ENCODE data around the gene SOAT2.
A peak's percentile ranks its signal among the peaks of the same experiment; 100 is the strongest.

Gene SOAT2

DNA sequence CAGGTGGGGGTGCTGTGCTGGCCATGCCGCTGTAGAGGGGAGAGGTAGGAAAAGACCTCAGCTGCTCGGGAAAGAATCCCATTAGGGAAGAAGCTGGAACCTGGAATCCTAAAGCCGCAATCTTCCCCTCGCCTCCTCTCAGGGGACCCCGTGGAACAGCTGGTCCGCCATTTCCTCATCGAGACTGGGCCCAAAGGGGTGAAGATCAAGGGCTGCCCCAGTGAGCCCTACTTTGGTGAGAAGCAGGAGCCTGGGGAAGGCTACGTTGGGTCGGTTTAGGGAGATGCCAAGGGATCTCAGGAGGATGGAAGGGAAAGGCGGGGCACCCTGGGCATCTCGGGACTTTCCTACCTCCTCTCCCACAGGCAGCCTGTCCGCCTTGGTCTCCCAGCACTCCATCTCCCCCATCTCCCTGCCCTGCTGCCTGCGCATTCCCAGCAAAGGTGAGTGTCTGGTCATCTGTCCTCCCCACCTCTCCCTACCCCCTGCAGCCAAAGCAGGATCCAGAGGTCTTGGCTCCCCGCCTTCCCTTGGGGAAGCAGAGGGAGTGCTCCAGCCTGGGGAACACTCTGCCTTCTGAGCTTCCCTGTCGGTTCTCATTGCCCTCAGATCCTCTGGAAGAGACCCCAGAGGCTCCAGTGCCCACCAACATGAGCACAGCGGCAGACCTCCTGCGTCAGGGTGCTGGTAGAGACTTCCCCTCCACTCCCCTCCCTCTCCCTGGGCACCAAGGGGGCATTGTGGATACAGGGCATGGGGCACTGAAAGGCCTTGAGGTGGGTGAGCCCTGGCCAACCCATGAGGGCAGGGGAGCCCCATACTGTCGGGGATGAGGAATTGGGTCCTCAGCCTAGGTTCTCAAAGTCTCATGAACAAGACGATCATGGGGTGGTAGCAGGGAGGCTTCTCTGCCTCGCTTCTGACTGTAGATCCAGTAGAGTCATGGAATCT lies 41.0 kb upstream of the SOAT2 start:
- H3K9me3 Mint-ChIP-seq: no peaks in the 10 kb centered on the region
- peaks cover 5% of the 10 kb centered on the region for H3K4me1 Mint-ChIP-seq
- peaks cover 7% of the 10 kb centered on the region for H3K36me3 Mint-ChIP-seq
- H3K27me3 Mint-ChIP-seq: no peaks in the 10 kb centered on the region
- no peak overlapping the region for H3K27ac Mint-ChIP-seq
- H3K4me3 Mint-ChIP-seq: no peak overlapping the region

DNA sequence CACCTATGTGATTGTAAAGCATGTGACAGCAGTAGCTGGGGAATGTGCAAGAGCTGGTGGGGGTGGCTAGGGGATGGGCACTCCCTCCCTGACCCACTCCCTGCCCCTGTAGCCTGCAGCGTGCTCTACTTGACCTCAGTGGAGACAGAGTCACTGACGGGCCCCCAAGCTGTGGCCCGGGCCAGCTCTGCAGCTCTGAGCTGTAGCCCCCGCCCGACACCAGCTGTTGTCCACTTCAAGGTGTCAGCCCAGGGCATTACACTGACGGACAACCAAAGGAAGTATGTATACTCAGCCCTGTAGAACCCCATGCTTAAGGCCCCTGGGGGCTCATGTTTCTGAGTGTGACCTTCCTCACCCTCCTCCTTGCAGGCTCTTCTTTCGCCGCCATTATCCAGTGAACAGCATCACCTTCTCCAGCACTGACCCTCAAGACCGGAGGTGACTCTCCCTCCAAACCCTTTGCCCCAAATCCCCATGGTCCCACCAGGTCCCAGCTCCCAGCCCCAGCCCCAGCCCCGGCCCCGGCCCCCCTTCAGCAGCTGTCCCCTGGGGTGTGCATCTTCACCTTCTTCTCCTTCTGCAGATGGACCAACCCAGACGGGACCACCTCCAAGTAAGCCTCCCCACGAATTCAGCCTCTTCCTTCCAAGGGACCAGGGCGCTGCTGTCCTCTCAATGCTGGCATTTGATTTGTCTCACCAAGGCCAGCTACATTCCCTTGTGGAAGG lies 40.1 kb upstream of the SOAT2 start:
- Mint-ChIP-seq H3K27ac (no peak overlapping the region), H3K36me3 (peaks cover 7% of the 10 kb centered on the region), H3K4me1 (peaks cover 5% of the 10 kb centered on the region), H3K9me3 (no peaks in the 10 kb centered on the region), H3K27me3 (no peaks in the 10 kb centered on the region), H3K4me3 (no peak overlapping the region)

DNA sequence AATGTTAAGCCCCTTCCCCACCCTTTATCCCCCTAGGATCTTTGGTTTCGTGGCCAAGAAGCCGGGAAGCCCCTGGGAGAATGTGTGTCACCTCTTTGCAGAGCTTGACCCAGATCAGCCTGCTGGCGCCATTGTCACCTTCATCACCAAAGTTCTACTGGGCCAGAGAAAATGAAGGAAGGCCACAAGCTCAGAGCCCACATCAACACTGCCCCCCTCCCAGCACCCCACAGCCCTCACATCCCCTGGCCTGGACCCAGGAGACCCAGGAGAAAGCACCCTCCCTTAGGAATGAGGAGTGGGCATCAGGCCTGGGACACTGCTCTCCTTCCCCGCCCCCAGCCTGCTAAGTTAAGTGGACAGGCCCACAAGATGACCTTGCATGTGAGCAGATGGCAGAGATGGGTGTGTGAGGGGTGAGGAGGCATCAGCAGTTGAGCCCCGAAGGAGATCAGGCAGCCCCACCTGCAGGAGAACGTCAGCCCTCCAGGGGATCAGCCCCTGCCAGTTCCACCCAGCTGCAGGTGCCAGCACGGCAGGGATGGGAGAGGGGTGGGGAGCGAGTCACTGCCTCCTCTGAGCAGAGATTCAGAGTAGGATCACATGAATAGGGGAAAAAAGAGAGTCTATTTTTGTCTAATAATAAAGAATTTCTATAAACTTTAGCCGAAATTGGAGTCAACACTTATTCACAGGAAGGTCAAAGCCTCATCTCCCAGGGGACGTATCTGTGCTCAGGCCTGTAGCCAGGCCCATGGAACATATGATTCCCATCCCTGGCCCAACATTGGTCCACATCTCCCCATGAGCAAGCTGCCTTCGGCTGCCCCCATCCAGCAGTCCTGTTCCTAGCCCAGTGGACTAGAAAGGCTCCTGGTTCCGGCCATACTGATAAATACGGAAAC lies 39.3 kb upstream of the SOAT2 start:
- H3K27me3 Mint-ChIP-seq: no peaks in the 10 kb centered on the region
- peaks cover 5% of the 10 kb centered on the region for H3K4me1 Mint-ChIP-seq
- no peak overlapping the region for H3K27ac Mint-ChIP-seq
- H3K4me3 Mint-ChIP-seq: no peak overlapping the region
- H3K36me3 Mint-ChIP-seq: peaks cover 7% of the 10 kb centered on the region
- no peaks in the 10 kb centered on the region for H3K9me3 Mint-ChIP-seq

DNA sequence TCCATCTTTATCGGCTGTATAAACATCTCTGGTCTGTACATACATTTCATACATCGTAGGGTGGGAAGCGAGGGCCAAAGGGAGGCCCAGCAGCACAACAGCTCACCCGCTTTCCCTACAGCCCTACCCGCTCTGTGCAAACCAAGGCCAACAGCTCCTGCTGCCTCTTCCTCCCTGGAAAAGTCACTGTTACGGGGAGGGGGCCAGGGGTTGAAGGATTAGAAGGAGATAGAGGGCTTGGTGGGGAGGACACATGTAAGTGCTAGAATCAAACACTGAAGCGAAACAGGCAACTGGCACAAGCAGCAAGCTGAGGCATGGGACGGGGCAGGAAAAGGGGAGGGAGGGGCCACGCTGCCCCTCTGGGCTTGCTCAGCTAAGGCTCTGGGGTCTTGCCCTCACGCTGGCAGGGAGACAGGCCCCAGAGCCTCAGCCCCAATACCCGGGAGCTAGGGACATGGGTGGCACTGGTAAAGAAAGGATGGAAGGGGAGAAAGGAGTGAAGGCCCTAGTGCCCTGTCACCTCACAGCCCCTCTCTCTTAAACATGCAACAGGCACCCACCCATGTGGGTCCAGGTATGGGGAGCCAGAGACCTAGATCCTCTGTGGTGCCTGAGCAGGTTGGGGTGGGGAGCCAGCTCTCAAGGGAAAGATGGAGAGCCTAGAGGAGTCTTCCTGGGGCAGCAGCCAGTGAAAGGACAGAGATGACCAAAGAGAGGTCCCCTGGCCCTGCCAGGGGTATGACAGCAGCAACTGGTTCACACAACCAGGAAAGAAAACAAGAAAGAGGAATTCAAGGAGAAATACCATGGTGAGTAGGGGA lies 38.5 kb upstream of the SOAT2 start:
- peaks cover 7% of the 10 kb centered on the region for H3K36me3 Mint-ChIP-seq
- no peak overlapping the region for H3K27ac Mint-ChIP-seq
- H3K4me3 Mint-ChIP-seq: no peak overlapping the region
- H3K4me1 Mint-ChIP-seq: peaks cover 5% of the 10 kb centered on the region
- H3K9me3 Mint-ChIP-seq: no peaks in the 10 kb centered on the region
- no peaks in the 10 kb centered on the region for H3K27me3 Mint-ChIP-seq

DNA sequence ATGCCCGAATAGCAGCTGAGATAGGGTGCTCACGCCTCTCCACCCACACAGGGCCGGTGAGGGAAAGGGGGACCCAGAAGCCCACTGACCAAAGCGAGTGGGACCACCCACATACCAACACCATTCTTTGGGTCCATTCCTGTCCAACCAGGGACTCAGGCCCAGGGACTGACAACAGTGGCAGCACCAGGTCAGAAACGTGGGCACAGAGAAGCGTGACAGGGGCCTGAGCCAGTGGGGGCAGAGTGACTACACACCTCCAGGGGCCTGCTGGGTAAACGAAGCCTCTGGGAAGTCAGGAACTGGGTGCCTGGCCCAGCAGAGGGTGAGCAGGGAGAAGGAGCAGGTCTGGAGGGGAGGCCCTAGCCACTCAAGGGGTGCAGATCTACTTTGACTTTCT lies 37.8 kb upstream of the SOAT2 start:
- Mint-ChIP-seq H3K36me3 (peaks cover 7% of the 10 kb centered on the region), H3K27ac (no peak overlapping the region), H3K4me3 (no peak overlapping the region), H3K4me1 (peaks cover 6% of the 10 kb centered on the region), H3K9me3 (no peaks in the 10 kb centered on the region), H3K27me3 (no peaks in the 10 kb centered on the region)

DNA sequence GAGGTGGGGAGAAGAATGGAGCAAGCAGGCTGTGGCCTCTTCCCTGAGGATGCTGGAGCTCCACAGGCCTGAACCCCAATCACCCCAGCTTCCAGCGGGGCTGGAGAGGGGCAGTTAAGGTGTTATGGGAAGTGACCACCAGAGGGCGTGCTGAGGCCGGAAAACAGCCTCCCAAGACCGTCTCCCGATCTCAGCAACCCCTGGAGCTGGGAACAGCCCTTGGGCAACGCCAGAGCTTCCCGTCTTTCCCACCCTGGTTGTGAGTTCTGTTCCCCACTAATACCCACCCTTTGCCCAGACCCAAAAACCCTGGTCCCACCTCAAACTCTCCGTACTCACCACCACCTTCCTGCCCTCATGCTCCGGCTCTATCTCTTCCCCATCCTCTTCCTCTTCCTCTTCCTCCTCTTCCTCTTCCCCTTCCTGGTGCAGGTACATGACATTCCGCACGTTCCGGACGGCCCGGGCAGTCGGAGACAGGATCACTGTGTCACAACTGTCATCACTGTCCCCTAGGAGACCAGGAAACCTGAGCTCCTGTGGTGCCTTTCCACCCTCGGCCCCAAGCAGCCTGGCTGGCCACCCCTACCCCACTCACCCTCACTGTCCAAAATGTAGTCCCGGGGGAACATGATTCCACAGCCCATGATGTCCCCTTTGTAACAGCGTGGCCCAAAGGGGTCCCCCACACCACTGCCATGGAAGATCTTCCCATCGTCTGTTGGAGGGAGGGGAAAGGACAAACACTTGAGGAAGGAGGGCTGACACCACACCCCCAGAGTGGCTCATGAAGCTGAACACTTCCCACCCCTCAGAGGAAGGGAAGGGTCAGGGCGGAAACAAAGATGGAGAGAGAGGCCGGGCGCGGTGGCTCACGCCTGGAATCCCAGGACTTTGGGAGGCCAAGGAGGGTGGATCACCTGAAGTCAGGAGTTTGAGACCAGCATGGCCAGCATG lies 37.0 kb upstream of the SOAT2 start:
- Mint-ChIP-seq H3K36me3 (peaks cover 11% of the 10 kb centered on the region), H3K27me3 (no peaks in the 10 kb centered on the region), H3K4me3 (no peak overlapping the region), H3K4me1 (peaks cover 10% of the 10 kb centered on the region), H3K27ac (no peak overlapping the region), H3K9me3 (no peaks in the 10 kb centered on the region)

DNA sequence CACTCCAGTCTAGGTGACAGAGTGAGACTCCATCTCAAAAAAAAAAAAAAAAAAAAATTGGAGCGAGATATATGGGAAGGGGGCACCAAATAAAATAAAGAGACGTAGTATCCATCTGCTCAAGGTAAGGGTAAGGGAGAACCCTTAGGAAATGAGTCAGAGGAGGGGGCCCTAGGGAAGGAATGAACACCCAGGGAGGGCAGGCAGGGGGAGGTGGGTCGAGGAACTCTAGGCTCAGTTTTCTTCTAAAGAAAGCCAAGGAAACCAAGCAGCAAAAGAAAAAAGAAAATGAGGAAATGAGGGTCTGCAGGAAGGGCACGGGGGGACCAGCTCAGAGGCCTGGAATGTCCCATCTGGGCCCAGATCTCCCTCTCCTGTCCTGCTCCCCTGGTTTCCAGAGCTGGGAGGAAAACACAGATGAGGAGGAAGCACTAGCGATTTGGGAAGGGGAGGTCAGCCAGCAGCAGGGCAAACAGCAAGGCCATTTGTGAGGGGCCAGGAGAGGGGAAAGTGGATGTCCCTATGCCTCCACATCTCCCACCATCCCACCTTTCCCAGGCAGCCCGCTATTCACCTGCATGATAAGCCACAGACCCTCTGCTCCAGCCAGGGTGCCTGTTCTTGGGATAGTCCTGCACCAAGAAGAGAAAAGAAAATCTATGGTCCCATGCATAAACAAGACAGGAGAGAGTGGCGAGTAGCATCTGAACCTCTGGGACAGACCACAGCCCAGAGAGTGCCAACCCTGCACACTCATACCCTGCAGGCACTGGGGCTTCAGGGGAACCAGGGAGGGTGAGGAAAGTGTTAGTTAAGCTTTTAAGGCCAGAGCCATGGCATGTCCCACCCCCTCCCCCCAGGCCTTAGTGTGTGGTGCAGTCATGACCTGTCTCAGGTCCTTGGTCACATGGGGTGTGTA lies 36.0 kb upstream of the SOAT2 start:
- no peak overlapping the region for H3K4me3 Mint-ChIP-seq
- peaks cover 11% of the 10 kb centered on the region for H3K36me3 Mint-ChIP-seq
- H3K9me3 Mint-ChIP-seq: no peaks in the 10 kb centered on the region
- no peak overlapping the region for H3K27ac Mint-ChIP-seq
- H3K27me3 Mint-ChIP-seq: no peaks in the 10 kb centered on the region
- peaks cover 17% of the 10 kb centered on the region for H3K4me1 Mint-ChIP-seq

DNA sequence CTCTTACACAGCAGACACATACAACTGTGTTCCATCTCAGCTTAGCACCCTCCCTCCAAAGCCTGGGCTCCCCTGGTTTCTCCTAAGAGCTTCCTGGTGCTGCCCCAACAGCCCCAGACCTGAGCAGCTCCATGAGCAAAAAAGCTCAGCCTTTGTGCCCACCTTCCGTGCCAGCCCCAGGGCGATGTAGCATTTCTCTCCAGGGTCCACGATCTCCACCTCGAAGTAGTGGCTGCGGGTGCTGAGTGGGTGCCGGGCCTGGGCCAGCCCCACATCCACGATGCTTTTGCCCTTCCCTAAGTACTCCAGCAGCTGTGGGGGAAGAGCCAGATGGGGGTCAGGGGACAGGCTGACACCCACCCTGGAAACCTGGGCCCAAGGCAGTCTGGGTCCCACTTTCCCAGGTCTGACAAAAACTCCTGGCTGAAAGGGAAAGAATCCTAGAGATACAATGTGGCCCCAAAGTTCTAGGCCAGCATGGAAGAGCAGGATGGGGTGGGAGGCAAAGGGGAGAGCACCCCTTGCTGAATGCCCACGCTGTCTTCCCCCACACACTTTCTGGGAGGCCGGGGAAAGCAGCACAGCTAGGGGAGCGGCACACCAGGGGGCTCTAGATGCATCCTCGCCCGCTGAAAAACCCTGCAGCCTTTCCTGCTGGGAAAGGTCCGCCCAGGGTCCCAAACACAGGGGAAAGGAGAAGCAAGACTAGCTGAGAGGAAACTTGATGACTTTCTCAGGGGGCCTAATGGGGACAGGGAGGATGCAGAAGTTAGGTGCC lies 35.1 kb upstream of the SOAT2 start:
- Mint-ChIP-seq H3K27me3 (no peaks in the 10 kb centered on the region), H3K27ac (peak overlapping the region; percentile 83), H3K9me3 (no peaks in the 10 kb centered on the region), H3K4me3 (no peak overlapping the region), H3K4me1 (peaks cover 17% of the 10 kb centered on the region), H3K36me3 (peaks cover 11% of the 10 kb centered on the region)

DNA sequence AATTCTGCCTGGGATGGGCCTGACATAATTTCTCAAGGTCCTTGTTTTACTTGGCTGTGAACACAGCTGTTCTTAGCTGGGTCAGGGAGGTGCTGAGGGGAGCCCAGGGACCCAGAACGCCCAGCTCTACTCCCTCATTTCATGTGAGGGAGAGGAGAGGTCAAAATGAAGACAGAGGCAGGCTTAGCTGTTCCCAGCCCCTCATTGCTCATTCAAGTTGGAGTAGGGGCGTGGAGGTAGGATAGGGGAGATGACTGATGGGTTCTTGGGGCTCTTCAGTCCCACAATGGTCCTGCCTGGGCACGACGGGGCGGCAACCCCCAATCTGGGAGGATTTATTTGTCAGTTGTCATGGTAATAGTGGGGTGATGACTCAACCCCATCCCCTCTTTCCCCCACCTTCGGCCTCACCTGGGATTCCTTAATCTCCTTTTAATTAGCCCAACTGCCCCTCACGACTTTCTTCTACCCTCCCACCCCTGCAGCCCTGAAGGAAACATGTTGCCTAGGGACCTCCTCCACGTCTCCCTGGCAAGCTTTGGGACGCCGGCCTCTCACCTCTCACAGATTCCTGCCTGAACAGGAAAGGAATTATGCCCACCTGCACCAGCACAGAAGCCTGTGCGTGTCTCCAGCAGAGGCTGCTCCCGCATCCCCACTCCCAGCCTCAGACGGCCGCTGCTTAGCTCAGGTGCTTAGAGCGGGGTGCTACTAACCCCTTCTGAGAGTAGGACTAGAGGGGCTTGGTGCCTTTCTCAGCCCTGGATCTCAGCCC lies 34.3 kb upstream of the SOAT2 start:
- no peaks in the 10 kb centered on the region for H3K9me3 Mint-ChIP-seq
- no peak overlapping the region for H3K4me3 Mint-ChIP-seq
- peaks cover 11% of the 10 kb centered on the region for H3K36me3 Mint-ChIP-seq
- no peaks in the 10 kb centered on the region for H3K27me3 Mint-ChIP-seq
- H3K27ac Mint-ChIP-seq: peak overlapping the region; percentile 83
- peaks cover 19% of the 10 kb centered on the region for H3K4me1 Mint-ChIP-seq

DNA sequence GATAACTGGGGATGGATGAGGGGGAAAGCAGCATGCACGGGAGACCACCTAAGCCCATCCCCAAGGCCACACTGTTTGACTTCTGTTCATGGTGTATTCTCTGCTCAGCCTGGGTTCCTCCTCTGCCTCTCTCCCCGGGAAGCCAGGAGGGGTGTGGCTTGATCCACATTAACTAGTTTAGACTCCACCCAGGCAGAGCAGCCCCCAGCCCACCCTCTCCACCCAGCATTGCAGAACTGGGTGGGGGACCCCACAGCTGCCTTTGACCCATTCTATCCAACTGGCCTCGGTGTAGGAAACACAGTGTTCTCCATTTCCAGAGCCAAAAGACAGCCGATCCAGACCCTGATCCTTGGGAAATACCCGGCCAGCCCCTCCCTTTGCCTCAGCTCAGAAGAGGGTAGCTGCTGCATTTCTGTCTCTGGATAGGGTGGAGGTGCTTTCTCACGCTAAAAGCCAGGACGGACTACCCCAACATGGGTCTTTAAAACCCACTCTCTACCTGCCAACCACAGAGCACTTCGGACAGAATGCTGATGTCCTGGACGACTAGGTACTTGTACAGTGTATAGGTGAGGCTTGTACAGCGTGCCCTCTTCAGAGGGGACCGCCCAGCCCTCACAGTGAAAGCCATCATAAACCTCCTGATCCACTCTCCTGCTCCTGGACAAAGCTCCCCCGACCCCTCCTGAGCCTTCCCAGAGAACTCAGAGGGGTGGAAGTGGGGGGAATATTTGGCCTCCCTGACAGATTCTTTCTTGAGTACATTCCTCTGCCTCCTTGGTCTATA lies 33.5 kb upstream of the SOAT2 start:
- Mint-ChIP-seq H3K9me3 (no peaks in the 10 kb centered on the region), H3K27ac (no peak overlapping the region), H3K4me1 (peaks cover 28% of the 10 kb centered on the region), H3K36me3 (peaks cover 8% of the 10 kb centered on the region), H3K4me3 (no peak overlapping the region), H3K27me3 (no peaks in the 10 kb centered on the region)

DNA sequence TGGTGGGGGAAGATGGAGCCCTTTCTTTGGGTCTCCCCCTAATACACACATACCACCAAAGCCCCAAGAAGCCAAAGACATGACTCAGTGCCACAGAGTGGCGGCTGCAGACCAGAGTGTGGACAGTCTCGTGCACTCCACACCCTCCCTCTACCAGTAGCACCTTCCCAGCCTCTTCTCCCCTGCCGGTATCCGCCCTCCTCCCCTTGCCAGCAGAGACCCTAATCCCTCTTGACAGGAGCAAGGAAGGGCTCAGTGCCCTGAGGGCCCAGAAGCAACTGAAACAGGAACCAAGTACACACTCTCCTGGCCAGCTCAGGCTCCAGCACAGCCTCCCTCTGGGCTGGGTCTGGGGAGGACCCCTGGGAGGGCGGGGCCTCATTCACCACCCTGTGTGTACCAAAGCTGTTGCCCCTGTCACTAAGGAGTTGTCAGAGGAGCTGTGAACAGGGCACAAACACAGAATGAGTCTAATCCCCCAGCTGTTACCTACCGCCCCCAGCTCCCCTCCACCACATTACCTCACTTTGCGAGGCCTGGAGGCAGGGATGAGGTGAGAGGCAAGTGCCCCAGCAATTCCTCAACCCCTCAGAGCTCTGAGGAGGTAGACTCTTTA lies 32.3 kb upstream of the SOAT2 start:
- Mint-ChIP-seq H3K4me3 (no peak overlapping the region), H3K27me3 (no peaks in the 10 kb centered on the region), H3K9me3 (no peaks in the 10 kb centered on the region), H3K4me1 (peaks cover 38% of the 10 kb centered on the region), H3K36me3 (peaks cover 6% of the 10 kb centered on the region), H3K27ac (no peak overlapping the region)

Measured in activated naive CD4-positive, alpha-beta T cell treated with anti-CD3 and anti-CD28 coated beads, Interleukin-2, amount 50 U/mL, for 24 hours (primary cell).